Liver (tissue), 3 donors: ENCODE data around the gene ERFL.

Source experiments
- EGR1 ChIP-seq, 2 donors: IDR thresholded peaks; 2 replicates each; pipeline ENCODE4 v1.6.1; 2016 to 2018; ENCODE audit warnings: antibody characterized with exemption in 2 of 2, low read depth in 2 of 2
- FOXA1 ChIP-seq: IDR thresholded peaks from 2 replicates; pipeline ENCODE4 v1.6.1; 2016; ENCODE audit warnings: antibody characterized with exemption
- GABPA ChIP-seq, 2 donors: IDR thresholded peaks in 1 of 2; conservative IDR thresholded peaks in 1 of 2; 2 replicates each; pipeline ENCODE4 v1.6.1; 2016; ENCODE audit warnings: antibody characterized with exemption in 2 of 2, mild to moderate bottlenecking in 1 of 2, moderate library complexity in 1 of 2
- RAD21 ChIP-seq, 2 donors: IDR thresholded peaks; 2 replicates each; pipeline ENCODE4 v1.6.1; 2016; ENCODE audit warnings: antibody characterized with exemption in 2 of 2, mild to moderate bottlenecking in 2 of 2
- TAF1 ChIP-seq: conservative IDR thresholded peaks from 2 replicates; pipeline ENCODE4 v1.6.1; 2016; ENCODE audit warnings: antibody characterized with exemption, mild to moderate bottlenecking
- YY1 ChIP-seq: IDR thresholded peaks from 2 replicates; pipeline ENCODE4 v1.6.1; 2016; ENCODE audit warnings: antibody characterized with exemption, mild to moderate bottlenecking
- TF ChIP-seq, protein P1 (sequence below): fragments of 150-350 bp; IDR thresholded peaks from 2 replicates; pipeline ENCODE4 v1.5.1; 2017; ENCODE audit warnings: improper control_type of control experiment, low read depth, low read length; ENCODE audit not compliant: missing input control
- TF ChIP-seq, protein P2 (sequence below): IDR thresholded peaks from 2 replicates; pipeline ENCODE4 v1.6.1; 2016; ENCODE audit warnings: antibody characterized with exemption
- donor health status: healthy.
- donor health status: healthy.

GRCh38 chr19:41915021-41915775, 13.1 kb downstream of the ERFL start:
- TF ChIP-seq, protein P1, sequence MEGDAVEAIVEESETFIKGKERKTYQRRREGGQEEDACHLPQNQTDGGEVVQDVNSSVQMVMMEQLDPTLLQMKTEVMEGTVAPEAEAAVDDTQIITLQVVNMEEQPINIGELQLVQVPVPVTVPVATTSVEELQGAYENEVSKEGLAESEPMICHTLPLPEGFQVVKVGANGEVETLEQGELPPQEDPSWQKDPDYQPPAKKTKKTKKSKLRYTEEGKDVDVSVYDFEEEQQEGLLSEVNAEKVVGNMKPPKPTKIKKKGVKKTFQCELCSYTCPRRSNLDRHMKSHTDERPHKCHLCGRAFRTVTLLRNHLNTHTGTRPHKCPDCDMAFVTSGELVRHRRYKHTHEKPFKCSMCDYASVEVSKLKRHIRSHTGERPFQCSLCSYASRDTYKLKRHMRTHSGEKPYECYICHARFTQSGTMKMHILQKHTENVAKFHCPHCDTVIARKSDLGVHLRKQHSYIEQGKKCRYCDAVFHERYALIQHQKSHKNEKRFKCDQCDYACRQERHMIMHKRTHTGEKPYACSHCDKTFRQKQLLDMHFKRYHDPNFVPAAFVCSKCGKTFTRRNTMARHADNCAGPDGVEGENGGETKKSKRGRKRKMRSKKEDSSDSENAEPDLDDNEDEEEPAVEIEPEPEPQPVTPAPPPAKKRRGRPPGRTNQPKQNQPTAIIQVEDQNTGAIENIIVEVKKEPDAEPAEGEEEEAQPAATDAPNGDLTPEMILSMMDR, result no peak
- TF ChIP-seq, protein P2, sequence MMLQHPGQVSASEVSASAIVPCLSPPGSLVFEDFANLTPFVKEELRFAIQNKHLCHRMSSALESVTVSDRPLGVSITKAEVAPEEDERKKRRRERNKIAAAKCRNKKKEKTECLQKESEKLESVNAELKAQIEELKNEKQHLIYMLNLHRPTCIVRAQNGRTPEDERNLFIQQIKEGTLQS, result no peak
- TF ChIP-seq YY1, result no peak
- no peak for TF ChIP-seq RAD21 (IDR thresholded peaks at IDR 0.05)
- TF ChIP-seq GABPA (IDR thresholded peaks at IDR 0.05 in 1 of 2, conservative IDR thresholded peaks at IDR 0.05 in 1 of 2), result no peak
- TF ChIP-seq TAF1, result no peak
- TF ChIP-seq EGR1 (IDR thresholded peaks at IDR 0.05; ENCODE audit: low read depth in 2 of 2), result no peak
- no peak for TF ChIP-seq FOXA1
